HuH-7 (cell line): ENCODE measurements around the gene HOXD9.

Experiments used
- DNase-seq: peaks from one replicate; pipeline ENCODE4 v3.0.0; 2011; ENCODE audit warnings: low spot score

HOXD9 gene

DNA sequence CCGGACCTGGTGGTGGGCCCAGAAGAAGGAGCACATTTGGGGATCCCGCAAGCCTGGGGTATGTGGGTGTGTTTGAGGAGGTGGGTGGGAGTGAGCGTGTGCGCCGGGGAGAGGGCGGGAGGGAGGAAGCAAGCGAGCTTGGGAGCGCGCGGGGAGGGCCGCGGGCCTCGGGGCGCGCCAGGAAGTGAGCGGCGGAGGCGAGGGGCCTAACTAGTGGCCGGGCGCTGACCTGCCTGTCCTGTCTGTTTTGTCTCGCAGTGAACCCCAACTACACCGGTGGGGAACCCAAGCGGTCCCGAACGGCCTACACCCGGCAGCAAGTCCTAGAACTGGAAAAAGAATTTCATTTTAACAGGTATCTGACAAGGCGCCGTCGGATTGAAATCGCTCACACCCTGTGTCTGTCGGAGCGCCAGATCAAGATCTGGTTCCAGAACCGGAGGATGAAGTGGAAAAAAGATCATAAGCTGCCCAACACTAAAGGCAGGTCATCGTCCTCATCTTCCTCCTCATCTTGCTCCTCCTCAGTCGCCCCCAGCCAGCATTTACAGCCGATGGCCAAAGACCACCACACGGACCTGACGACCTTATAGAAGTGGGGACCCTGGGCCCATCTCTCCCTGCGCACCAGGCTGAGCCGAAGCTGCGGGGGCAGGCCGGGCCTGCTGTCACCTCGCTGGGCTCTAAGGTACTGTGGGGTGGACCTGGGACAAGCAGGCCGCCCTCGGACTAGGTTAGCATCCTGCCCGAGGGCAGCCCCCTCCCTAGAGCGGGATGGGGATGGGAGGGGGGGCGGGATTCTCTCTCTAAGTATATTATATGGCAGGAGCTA is 30.0 kb downstream of the HOXD9 start:
- DNase-seq: no peak

DNA sequence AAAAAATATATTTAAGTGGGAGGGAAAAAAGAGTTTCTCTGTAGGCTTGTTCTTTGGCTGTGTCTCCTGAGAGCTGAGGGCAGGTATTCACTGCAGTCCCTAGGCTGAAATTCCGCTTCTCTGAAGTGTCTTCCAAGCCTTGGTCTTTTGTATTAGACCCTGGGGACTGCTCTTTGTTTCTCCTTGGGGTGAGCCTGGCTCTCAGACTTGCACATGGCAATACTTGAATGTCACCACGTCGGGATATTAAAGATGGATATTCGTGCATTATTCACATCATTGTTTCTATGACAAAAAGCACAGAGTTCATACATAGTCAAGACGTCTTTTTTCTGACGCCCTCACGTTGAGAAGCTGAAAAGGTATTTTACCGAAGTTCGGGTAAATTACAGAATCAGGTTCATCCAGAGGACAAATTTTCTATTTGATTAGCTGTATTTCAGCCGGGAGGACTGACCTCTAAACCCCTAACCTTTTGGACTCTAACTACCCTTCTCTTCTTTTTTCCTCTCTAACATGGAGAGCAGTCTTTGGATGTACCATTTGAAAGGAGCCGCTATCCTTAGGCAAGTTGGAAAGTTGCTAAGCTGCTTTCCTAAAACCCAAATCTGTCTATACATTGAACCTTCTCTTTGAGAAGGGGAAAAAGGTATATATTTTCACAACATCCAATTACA is 32.2 kb downstream of the HOXD9 start:
- DNase-seq: no peak

DNA sequence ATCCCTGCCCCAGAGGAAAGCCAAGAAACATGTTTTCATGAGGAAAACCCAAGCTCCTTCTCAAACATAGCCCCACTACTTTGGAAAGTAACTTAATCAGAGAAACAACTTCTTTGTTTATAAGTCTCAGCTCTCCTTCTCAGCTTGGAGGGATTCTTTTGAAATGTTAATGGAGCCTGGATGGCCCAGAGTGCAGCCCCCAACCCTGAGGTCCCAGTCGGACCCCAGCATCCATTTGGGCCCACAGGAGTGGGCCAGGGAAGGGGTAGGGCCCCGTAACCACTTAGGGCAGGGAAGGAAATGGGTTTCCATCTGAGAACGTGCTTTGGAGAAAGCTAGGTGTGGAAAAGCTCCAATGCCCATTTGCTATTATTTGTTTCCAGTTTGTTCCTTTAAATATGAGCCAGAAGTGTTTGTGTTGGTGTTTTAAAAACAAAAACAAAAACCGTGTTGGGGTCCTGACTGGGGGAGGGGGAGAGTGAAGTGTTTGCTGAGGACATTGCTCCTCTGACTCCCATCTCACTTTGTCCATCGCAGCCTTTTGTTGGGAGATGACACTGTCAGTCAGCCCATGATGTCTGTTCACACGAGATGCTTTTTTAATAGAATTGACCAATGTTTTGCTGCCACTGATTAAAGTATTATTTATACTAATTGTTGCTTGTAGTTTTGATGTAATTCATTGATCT is 33.0 kb downstream of the HOXD9 start:
- no peak for DNase-seq

DNA sequence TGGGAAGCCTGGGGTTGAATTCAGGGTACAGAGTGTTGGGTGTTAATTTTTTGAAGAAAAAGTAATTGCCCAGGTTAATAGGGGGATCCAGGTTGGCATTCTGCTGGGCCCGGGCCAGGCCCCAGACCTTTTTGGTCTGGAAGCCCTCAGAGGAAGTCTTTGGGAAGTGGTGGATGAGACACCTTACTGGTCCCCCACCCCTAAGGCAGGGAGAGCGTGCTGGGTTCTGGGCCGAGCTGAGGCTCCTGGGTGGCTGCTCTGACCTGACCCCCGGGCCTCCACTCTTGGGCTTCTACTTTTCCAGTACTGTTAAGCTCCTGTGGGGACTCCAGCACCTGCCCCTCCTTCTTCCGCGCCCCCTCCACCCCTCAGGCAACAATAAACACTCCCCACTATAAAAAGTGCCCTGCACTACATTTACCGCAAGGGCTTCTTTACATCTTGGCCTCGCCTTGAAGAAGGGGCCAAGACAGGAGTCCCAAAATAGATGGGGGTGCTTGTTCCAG is 33.8 kb downstream of the HOXD9 start:
- DNase-seq: no peak

DNA sequence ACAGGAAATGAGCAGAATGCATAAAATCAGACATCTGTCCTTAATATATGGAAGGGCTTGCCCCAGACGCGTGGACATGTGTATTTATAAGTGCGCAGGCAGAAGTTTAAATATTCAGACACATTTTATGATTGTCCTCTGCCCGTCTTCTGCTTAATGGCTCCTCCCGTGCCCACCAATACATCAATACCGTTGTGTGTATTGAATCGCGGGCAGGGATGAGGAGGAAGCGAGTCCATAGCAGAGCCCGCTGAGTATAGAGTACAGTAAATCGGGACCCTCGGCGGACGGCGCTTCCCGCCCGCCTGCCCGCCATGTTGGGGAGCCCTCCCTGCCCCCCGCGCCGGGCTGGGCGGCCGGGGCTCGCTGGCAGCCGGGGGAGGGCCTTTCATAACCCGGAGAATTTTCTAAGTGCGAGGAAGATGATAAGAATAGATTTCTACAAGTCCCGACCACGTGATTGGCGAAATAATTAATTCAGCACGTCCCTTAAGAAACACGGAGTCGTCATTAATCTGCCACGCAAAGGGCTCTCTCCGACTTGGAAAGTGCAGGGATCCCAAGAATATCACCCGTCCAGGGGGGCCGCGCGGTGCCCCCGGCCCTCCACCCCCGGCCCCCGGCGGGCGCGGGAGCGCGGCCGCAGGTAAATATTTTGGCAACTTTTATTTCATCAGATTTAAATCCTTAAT is 34.4 kb downstream of the HOXD9 start, which contains the start of gene HOXD3:
Gene HOXD3 (plus strand): TSS at position 501 of the 692 bp plus-strand sequence. CDS start 11,808 bp downstream, outside the sequence.
- no peak for DNase-seq

DNA sequence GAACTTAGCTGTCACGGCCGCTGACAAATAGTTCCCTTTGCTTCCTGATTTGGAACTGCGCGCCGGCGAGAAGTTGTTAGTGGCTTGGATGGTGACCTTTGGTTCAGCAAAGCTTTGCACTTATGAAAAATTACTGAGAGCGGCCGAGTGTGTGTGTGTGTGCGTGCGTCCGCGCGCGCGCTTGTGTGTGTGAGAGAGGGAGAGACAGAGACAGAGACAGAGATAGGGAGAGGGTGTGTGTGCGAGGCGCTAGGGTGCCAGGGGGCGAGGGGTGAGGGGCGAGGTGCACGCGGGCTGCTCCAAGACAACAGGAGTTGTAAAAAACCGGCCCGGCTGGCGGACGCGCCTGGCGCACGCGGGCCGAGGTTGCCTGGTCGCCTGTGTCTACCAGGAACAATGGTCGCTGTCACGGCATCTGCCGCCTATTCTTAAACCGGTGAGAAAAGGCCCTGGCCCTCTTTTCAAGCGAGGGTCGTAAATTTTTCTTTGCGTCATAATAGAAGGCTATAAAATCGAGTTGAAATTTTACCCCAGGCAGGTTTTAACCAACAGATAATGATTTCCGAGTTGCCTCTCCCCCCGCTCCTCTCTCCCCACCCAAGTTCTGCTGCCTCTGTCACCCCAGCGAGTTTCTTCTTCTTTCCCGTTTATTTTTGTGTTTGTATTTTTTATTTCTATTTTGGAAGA is 35.1 kb downstream of the HOXD9 start:
- peak; percentile 73 for DNase-seq

DNA sequence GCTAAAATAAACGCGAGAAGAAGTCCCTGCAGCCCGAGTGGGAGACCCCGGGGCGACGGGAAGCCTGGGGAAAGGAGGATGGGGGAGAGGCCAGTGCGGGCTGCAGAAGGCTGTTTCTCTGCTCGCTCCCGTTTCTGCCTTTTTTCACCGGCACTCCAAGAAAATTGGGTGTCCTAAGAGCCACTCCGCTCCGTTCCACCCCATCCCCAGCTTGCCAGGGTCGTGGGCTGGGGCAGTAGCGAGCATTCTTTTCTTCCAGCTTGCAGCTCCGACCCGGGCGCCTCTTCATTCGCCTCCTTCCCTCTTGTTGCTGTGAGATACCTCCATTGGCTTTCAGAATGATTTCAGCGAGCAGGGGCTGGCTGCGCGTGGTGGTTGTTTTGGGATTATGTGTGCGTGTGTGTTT is 35.7 kb downstream of the HOXD9 start:
- DNase-seq: peak; percentile 84

DNA sequence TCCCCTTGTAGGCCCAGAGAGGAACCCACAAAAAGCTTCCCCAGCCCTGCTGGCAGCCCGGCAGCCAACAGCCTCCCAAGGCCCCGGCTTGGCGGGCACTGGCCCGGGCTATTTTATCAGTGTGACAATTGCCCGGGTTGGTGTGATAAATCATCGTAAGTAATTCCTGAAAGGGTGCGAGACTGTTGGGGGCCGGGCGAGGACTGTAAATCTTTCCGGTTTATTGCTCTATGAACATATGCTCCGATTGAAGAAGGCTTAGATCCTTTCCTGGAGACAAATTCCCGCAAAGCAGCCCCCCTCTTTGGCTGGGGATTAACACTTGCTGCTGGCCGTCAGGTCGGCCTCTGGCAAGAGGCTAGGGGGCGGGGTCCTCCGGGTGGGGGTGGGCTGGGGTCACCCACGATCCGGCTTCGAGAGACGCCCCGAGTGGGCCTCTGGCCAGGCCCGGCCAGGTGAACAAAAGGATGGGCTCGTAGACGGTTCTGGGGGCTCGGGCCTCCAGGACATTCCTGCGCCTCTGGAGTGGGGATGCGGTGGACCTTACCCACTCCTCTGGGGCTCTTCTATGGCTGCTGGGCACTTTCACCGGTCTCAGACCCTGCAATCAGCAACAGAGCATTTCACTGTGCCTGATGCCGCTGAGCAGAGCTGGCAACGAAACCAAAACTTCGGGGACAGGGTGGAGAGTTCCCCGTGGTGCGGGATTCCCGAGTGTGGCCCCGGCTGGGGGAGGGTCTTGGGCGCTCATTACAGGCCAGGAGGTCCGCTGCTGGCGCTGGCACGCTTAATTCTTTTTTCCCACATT is 36.5 kb downstream of the HOXD9 start:
- DNase-seq: no peak

DNA sequence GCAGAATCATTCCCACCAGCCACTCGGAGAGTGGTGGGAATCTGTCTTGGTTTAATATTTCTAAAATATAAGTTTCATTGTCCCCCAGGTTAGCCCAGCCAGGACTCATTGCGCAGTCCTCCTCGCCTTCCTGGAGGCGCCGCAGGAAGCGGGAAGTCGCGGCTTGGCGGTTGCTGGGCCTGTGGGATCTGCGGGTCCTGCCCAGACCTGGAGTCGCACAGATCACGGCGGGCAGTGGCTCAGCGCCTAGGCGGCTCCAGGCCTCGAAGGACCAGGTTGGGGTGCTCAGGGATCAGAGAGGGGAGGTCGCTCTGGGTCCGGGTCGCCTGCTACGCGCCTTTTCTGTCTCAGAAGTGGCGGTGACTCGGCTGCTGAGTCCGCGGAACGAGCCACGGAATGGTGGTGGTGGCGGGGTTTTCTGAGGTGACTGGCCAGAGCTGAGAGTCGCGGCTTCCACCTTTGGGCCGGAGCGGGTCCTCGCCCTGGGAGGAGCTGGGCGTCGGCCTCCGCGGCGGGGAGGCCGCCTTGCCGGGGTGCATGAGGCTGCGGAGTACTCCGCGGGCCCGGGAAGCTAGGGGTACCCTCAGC is 37.2 kb downstream of the HOXD9 start:
- no peak for DNase-seq

DNA sequence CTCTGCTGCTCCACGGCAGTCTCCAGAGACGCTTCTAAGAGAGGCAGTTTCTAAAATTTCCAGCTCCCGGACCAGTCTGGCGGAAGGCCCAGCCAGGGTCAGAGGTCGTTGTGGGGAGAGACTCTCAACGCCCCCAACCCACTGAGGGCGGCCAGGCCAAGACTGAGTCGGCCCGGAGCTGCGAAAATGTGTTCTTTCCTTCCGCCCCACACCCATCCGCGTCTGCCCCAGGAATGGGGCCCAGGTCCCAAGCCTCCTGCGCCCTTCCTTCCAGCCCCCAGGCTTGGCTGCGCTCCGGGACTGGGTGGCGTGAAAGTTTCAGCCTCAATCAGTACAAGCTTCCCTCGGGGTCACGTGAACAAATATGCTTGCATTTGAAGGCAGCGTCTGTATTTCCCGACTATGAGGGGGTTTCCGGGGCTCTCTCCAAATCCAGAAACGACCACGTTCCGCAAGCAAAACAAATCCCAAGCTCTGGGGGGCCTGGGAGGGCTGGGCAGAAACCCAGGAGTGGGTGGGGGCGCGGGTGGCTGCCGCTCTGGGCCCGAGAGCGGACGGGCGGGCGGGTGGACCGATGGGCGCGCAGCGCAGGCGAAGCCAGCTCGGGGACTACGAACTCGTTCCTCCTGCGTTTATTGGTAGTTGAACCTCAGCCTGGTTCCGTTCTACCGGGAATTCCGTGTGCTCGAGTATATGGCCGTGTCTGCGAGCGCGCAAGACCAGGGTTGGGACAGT is 37.9 kb downstream of the HOXD9 start:
- DNase-seq: no peak

DNA sequence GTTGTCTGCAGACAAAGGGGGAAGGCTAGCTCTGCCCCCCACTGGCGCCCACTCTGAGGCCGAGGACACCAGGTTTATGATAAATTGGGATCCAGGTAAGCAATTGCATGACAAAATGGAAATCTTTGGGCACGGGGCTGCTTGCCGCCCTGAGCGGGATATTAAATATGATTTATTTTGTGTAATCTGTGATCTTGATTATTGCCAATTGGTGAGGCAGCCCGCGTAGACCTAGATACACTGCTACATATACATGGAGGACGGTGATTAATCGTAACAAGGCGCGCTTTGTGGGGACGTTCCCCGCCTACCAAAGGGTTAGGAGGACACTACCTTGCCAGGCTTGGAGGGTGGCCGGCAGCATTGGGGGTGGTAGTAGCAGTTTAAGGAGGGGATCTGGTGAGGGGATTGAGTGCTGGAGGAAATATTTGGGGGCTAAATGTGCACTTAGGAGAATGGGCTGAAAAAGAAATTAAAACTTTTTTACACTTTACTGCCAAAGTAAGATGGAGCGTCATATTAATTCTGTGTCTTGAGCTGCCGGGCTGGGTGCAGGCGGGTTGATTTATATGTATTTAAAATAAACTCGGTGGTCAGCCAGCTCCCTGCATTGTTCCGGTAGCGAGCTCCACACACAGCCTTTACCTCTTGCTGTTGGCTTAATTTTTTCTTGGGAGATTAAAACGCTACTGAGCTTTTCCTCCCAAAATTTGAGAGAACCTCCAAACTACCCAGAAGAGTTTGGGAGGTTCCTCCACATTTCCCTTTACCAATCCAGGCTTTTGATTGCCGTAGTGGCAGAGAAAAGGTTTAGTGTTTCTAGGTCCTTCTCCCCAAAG is 38.7 kb downstream of the HOXD9 start:
- DNase-seq: no peak

DNA sequence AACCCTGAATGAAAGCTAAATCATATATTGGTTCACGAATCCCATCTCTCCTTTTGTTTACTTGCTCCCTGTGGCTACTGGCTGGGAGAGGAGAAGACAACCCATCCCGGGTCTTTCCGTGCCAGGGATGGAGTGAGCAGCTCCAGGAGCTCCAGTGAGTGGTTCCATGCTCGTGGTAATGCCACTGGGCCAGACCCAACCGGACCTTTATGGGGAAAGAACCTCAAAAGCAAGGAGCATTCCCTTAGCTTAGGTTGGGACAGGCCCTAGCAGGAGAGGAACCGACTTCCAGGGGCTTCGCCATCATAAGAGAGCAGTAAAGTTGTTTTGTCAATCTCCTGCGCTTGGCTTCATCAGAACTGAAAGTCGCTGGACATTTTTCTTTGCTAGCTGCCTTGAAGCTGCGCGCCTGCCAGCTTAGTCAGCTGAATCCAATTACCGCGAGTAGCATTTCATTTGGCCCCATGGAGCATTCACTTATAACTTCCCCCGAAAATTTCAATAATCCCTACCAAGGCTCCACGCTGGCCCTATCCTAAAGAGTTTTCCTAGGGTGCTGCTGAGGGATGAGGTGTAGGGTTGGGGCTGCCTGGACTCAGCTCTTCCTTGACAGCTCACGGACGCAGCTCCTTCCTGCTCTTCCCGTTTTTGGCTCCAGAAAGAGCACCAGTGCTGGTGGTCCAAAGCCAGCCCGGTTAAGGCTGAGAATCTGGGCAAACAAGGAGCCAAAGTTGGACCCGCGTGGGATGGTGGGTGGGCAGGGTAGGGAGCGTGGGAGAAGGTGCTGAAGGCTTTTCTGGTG is 39.5 kb downstream of the HOXD9 start:
- DNase-seq: no peak

DNA sequence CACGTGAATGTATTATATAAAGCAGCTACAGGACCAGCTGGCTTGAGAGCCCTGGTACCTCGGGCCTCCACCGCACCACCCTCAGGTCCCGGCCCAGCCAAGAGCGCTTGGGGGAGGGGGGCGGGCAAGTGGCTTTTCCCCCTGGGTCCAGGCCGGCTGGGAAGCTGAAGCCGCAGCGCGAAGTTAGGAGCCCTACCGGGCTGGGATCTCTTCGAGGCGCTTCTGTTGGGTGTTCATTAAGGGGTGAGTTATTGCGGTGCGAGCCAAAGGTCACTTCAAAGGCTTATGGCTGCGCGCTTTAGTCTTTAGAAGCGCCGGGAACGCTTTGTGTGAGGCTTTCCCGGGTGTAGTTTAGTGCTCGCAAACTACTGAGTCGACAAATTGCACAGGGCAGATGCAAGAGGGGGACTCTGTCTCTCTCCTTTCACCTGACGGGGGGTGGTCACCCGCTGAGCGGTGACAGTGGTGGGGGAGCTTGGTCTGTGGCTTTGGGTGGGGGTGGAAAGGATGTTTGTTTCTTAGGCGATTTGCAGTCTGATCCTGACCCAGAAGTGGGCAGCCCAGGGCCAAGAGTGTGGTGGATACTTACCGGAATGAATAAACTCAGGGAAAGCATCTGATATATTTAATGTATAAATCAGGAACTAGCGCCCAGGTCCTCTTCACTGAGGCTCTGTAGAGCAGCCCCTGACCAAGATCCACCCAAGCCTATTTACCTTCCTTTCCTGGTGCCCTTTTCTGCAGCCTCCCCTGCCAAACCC is 40.6 kb downstream of the HOXD9 start:
- no peak for DNase-seq

DNA sequence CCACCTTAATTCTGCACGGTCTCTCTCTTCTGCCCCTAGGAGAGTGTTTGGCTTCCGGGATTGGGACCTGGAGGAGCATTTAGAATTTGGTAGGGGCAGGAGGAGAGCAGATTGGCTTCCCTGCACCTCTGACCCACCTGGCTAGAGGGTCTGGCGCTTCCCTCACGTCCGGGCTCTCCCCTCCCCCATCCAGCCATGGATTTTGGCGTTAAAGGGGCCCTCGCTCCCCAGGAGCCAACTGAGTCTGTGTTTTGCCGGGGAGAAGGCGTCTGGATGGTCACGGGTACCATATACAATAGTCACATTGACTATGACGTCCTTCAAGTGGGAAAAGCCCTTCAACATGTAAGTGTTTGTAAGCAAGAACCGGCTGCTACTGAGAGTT is 41.1 kb downstream of the HOXD9 start:
- DNase-seq: no peak

DNA sequence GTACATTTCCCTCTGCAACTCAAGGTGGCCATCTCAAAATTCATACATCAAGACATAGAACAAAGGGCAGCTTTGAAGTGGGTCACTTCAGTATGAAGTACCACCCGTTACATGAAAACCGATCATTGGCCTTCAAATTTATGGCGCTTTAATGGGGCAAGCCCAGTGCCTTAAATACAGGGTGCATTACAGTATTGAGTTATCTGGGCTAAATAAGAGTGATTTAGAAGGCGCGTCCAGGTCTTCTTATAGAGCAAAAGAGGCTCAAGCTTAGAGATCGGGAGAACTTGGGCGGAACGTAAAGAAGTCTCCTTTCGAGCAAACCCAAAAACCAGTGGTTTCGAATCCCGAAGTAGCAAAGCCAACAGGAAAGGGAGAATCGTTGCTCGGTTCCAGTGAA is 41.7 kb downstream of the HOXD9 start:
- DNase-seq: no peak

DNA sequence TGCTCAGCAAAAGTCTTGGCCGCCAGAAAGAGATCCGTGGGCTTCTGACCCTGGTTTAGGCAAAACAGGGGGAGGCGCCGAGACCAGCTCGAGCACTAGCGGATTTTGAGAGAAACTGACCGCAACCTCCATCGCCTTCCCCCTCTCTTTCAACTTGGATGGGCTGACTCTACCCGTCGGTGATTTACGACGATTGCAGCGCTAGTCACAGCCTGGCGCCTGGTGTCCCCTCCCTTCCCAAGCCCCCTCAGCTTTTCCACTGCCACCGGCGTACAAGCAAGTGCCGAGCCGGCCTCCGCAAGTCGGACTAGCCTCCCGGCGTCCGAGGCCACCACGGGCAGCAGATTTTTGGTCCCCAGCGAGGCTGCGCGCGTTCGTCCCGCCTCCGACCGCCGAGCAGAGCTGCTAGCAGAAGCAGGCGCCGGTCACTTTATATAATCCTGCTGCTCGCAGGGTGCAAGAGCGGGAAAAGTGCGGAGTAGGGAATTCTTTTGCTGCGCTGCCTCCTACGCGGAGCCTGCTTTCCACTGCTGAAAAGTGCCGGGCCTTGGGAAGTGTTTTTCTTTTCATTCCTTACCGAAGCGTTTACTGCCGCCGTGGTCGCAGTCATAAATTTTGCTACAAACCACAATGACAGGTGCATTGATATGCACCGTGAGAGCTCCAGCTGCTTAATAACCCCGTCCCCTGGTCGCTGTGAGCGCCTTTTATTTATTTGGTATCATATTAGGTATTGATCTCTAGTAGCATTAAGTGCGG is 42.3 kb downstream of the HOXD9 start:
- no peak for DNase-seq
